Stimulated activated CD4-positive, alpha-beta T cell treated with anti-CD3 and anti-CD28 coated beads, Interleukin-1b, Interleukin-23, amount 100 ng/mL, for 24 hours (primary cell): Measurements from ENCODE around the gene SLC4A3.

Source experiments
- DNase-seq, 4 experiments: peaks; one replicate each; pipeline ENCODE4 v3.0.0-alpha.2; 2020; ENCODE audit warnings: low read depth in 4 of 4, low spot score in 1 of 4

The SLC4A3 gene

GRCh38 chr2:219613461-219614070, 13.9 kb upstream of the SLC4A3 start:
- DNase-seq: no peak

- DNase-seq: no peak
Measured at GRCh38 chr2:219614076-219614860, 13.2 kb upstream of the SLC4A3 start.

GRCh38 chr2:219615036-219615435, 12.4 kb upstream of the SLC4A3 start:
- DNase-seq: no peak

- DNase-seq: no peak
Measured at GRCh38 chr2:219615894-219616293, 11.5 kb upstream of the SLC4A3 start.

- no peak for DNase-seq
Measured at GRCh38 chr2:219616550-219616949, 10.9 kb upstream of the SLC4A3 start.

GRCh38 chr2:219618733-219619122, 8.7 kb upstream of the SLC4A3 start:
- DNase-seq: no peak

- no peak for DNase-seq
Measured at GRCh38 chr2:219619235-219619634, 8.2 kb upstream of the SLC4A3 start.

- DNase-seq: no peak
Measured at GRCh38 chr2:219620546-219620945, 6.9 kb upstream of the SLC4A3 start.

- no peak for DNase-seq
Measured at GRCh38 chr2:219621935-219622334, 5.5 kb upstream of the SLC4A3 start.

GRCh38 chr2:219622472-219622871, 5.0 kb upstream of the SLC4A3 start:
- no peak for DNase-seq

GRCh38 chr2:219624565-219624964, 2.9 kb upstream of the SLC4A3 start:
- no peak for DNase-seq

GRCh38 chr2:219625179-219625578, 2.3 kb upstream of the SLC4A3 start:
- DNase-seq: no peak

GRCh38 chr2:219626540-219626939, 890 bp upstream of the SLC4A3 start:
- DNase-seq: no peak

GRCh38 chr2:219628235-219628985, 980 bp downstream of the SLC4A3 start:
- DNase-seq: no peak

- no peak for DNase-seq
Measured at GRCh38 chr2:219628986-219629901, 1.8 kb downstream of the SLC4A3 start.

- no peak for DNase-seq
Measured at GRCh38 chr2:219629976-219630695, 2.7 kb downstream of the SLC4A3 start.

- no peak for DNase-seq
Measured at GRCh38 chr2:219630770-219631405, 3.5 kb downstream of the SLC4A3 start.

- DNase-seq: no peak
Measured at GRCh38 chr2:219631406-219631891, 4.0 kb downstream of the SLC4A3 start.

- DNase-seq: no peak
Measured at GRCh38 chr2:219631904-219632759, 4.7 kb downstream of the SLC4A3 start.
